Tibial artery (tissue), 4 donors: ENCODE data around the gene ICAM5.

Source experiments
- DNase-seq, 2 donors: peaks; one replicate each; pipeline ENCODE4 v3.0.0-alpha.2; 2019
- H3K27ac ChIP-seq, 2 donors: fragments of 200-600 bp; sonication (generic) in 1 of 2; 1 replicate in 1 of 2; 2 replicates in 1 of 2; pipeline ENCODE4 v1.5.1; 2018 to 2019; ENCODE audit warnings: mild to moderate bottlenecking in 1 of 2
- H3K27me3 ChIP-seq, 2 donors: fragments of 200-600 bp; sonication (generic) in 1 of 2; one replicate each; pipeline versions ENCODE4 v1.5.1 to v1.6.0; 2016 to 2019
- H3K36me3 ChIP-seq, 3 donors: fragments of 200-600 bp; sonication (generic) in 2 of 3; one replicate each; pipeline ENCODE4 v1.5.1; 2016 to 2019; ENCODE audit warnings: mild to moderate bottlenecking in 2 of 3
- H3K4me1 ChIP-seq, 4 donors: fragments of 200-600 bp; sonication (generic) in 2 of 4; 1 replicate in 3 of 4; 2 replicates in 1 of 4; pipeline ENCODE4 v1.5.1; 2016 to 2019
- H3K4me3 ChIP-seq, 2 donors: fragments of 200-600 bp; sonication (generic) in 1 of 2; 1 replicate in 1 of 2; 2 replicates in 1 of 2; pipeline ENCODE4 v1.5.1; 2018 to 2019; ENCODE audit warnings: mild to moderate bottlenecking in 2 of 2
- H3K9me3 ChIP-seq, 3 donors: fragments of 200-600 bp; sonication (generic) in 1 of 3; one replicate each; pipeline ENCODE4 v1.5.1; 2016 to 2019
- intact Hi-C: fragments of 100-400 bp; cut with DNase I; formaldehyde crosslinking; loops from one replicate; pipeline ENCODE4 v1.15.0; 2023; ENCODE audit warnings: low total_unique reads
- TF ChIP-seq, protein P1 (sequence below), 2 experiments: fragments of 200-600 bp in 1 of 2; fragments of 450-650 bp in 1 of 2; IDR thresholded peaks; one replicate each; pipeline ENCODE4 v1.5.1; 2017 to 2019; ENCODE audit warnings: antibody characterized with exemption in 2 of 2, mild to moderate bottlenecking in 1 of 2, moderate library complexity in 1 of 2

The ICAM5 gene

DNA sequence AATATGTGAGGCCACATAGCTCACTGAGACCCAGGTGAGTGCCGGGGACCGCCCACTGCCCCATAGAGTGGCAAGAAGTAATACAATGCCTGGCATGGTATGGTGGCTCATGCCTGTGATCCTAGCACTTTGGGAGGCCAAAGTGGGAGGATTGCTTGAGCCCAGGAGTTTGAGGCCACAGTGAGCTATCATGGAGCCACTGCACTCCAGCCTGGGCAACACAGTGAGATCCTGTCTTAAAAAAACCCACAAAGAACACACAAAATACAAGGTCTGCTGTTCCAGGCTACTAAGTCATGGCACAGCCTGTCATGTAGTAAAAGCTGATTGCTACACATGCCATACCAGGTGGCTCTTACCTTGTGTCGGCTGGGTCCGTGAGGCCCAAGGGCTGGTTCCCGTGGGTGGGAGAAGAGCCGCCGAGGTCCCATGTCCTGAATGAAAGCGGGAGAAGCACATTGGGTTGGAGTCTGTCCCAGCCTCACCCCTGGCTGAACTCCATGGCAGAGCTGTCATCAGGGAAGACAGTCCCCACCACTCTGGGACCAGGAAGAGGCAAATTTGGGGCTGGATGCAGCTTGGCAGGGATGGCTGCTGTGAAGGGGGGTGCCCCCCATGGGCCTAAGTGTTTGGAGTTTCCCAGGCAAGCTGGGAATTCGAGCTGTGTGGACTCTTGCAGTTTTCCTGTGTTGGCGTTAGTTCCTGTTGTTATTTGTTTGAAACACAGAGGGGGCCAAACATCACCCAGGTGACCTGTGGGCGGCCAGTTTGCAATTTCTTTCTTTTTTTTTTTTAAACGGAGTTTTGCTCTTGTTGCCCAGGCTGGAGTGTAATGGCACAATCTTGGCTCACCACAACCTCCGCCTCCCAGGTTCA lies 29.3 kb downstream of the ICAM5 start:
- no peak for DNase-seq
- TF ChIP-seq, protein P1, sequence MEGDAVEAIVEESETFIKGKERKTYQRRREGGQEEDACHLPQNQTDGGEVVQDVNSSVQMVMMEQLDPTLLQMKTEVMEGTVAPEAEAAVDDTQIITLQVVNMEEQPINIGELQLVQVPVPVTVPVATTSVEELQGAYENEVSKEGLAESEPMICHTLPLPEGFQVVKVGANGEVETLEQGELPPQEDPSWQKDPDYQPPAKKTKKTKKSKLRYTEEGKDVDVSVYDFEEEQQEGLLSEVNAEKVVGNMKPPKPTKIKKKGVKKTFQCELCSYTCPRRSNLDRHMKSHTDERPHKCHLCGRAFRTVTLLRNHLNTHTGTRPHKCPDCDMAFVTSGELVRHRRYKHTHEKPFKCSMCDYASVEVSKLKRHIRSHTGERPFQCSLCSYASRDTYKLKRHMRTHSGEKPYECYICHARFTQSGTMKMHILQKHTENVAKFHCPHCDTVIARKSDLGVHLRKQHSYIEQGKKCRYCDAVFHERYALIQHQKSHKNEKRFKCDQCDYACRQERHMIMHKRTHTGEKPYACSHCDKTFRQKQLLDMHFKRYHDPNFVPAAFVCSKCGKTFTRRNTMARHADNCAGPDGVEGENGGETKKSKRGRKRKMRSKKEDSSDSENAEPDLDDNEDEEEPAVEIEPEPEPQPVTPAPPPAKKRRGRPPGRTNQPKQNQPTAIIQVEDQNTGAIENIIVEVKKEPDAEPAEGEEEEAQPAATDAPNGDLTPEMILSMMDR (IDR thresholded peaks at IDR 0.05) = no peak
- H3K27ac ChIP-seq = no peak overlapping the region
- no peaks in the 10 kb centered on the region for H3K27me3 ChIP-seq
- peaks cover 49 to 76% (median 63%) of the 10 kb centered on the region in 3 donors for H3K36me3 ChIP-seq
- no peaks in the 10 kb centered on the region for H3K9me3 ChIP-seq
- intact Hi-C loops = no loop called here
- no peak overlapping the region for H3K4me3 ChIP-seq
- peaks cover 0 to 16% (median 10%) of the 10 kb centered on the region in 4 donors for H3K4me1 ChIP-seq

DNA sequence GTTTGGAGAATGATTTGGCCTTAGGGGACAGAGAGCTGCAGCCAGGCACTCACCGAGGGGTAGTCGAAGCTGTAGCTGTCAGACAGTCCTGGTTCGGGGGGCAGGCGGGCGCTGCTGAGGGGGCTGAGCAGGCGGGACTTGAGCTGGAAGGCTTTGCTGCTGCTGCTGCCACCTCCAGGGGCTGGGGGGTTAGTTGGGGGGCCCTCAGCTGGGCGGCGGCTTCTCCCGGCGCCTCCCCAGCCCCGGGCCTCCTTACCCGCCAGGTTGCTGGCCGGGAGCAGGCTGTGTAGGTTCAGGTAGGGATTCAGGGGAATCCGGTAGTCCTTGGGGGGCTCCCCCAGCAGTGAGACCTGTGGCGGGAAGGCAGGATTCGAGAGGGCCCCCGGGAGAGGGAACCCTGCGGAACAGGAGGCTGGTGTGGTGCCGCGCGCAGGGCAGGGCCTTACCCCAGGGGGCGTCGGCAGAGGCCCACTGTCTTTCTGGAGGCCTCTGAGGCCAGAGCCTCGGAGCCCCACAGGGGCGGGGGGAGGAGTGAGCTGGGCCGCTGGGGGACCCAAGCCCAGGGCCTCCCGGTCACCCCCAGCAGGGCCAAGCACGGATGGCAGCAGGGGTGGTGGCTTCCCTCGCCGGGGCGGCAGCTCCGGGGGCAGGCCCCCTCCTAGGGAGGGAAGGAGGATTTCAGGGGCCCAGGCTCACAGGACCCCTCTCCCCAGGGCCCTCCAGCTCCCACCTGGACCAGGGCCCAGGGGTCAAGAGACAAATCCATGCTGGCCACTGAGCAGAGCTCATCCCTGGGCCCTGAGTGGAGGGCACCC lies 31.1 kb downstream of the ICAM5 start:
- H3K27ac ChIP-seq = no peak overlapping the region
- TF ChIP-seq, protein P1 (IDR thresholded peaks at IDR 0.05) = no peak

DNA sequence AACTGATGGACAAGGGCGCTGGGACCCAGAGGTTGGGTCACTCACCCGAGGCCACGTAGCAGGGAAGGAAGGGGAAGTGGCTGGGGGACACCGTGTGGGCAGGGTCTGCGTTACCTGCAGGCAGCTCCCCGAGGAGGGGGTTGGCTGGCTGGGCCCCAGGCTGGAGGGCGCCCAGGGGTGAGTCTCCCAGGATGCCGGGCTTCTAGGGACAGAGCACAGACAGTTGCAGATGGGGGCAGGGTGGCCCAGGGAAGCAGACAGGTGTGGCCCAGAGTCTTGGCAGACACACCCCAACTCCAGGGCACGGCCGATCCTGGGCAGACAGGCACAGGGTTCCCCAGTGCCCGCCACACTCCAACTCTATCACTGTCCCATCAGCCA lies 31.7 kb downstream of the ICAM5 start:
- H3K36me3 ChIP-seq = peaks cover 73 to 100% (median 87%) of the 10 kb centered on the region in 3 donors
- no peaks in the 10 kb centered on the region for H3K27me3 ChIP-seq
- no peak for DNase-seq
- no peak overlapping the region for H3K27ac ChIP-seq
- TF ChIP-seq, protein P1 (IDR thresholded peaks at IDR 0.05) = no peak
- no peaks in the 10 kb centered on the region for H3K9me3 ChIP-seq
- H3K4me1 ChIP-seq = peaks cover 0 to 2% (median 0%) of the 10 kb centered on the region in 4 donors
- H3K4me3 ChIP-seq = no peak overlapping the region
- intact Hi-C loops = no loop called here

More for the DNA sequence above, 31.1 kb downstream of the ICAM5 start:
- intact Hi-C loops = no loop called here
- H3K4me3 ChIP-seq = no peak overlapping the region
- H3K4me1 ChIP-seq = peaks cover 0 to 8% (median 5%) of the 10 kb centered on the region in 4 donors
- no peak for DNase-seq
- no peaks in the 10 kb centered on the region for H3K27me3 ChIP-seq
- H3K9me3 ChIP-seq = no peaks in the 10 kb centered on the region
- H3K36me3 ChIP-seq = peaks cover 67 to 94% (median 81%) of the 10 kb centered on the region in 3 donors

DNA sequence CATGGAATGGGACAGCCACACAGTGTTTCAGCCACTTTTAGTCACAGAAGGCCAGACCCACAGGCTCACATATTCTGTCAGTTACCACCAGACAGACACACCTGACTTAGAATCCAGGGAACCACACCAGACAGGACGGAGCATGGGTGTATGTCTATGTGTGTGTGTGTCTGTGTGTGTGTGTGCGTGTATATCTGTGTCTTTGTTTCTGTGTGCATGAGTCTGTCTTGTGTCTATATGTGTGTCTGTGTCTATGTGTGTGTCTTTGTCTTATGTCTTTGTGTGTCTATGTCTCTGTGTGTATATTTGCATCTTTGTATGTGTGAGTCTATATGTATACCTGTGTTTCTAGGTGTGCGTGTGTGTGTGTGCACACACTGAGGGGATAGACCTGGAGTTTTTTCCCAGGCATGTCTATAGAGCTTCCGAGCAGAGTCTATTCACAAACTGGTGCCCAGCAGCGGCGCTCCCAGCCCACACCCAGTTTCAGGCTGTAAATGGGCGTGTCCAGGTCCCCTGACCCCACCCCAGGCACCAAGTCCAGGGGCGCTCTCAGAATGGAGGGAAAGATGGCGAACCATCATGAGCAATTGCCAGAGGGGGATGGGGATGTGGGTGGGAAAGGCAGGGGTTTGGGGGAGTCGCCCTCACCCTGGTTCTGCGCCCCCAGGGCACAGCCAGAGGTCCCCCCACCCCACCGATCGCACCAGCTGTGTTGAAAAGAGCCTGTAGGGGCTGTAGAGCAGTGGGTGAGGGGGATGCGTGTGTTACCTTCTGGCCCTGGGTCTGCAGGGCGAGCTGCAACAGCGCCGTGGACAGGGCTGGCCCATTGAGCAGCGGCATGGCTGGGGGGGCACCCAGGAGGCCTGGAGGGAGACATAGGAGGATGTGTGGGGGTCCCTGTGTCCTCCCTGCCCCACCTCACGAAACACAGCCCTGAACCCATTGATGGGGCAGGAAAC lies 32.4 kb downstream of the ICAM5 start:
- Histone ChIP-seq H3K9me3 (no peaks in the 10 kb centered on the region), H3K36me3 (peaks cover 79 to 100% (median 91%) of the 10 kb centered on the region in 3 donors), H3K4me3 (no peak overlapping the region), H3K27me3 (no peaks in the 10 kb centered on the region), H3K4me1 (no peaks in the 10 kb centered on the region), H3K27ac (no peak overlapping the region)
- DNase-seq = no peak
- intact Hi-C loops = no loop called here
- TF ChIP-seq, protein P1 (IDR thresholded peaks at IDR 0.05) = no peak

DNA sequence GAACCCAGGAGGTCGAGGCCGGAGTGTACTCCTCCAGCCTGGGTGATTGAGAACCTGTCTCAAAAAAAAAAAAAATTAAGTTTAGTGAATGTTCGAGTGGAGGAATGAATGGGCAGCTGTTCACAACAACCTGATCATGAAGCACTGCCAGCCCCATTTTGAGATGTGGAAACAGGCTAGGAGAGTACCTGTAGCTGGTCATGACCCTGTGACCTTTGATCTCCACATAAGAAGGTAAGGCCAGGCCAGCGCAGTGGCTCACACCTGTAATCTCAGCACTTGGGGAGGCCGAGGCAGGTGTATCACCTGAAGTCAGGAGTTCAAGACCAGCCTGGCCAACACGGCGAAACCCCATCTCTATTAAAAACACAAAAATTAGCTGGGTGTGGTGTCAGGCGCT lies 36.0 kb downstream of the ICAM5 start:
- DNase-seq = no peak
- Histone ChIP-seq H3K36me3 (peaks cover 78 to 100% (median 88%) of the 10 kb centered on the region in 3 donors), H3K4me3 (no peak overlapping the region), H3K9me3 (no peaks in the 10 kb centered on the region), H3K4me1 (no peaks in the 10 kb centered on the region), H3K27me3 (no peaks in the 10 kb centered on the region), H3K27ac (no peak overlapping the region)
- TF ChIP-seq, protein P1 (IDR thresholded peaks at IDR 0.05) = no peak
- intact Hi-C loops = no loop called here
